Mucosa of descending colon (tissue), 3 donors: ENCODE measurements around the gene MATN1. TPM values are rescaled to one million over a fixed set of nuclear protein-coding genes. Genes with fewer than 3 reads are reported as not detected.

ENCODE experiments used
- ATAC-seq: fragments of 200-7000 bp; cut with Tn5 transposase; one replicate; pipeline ENCODE4 v1.9.1; 2020; ENCODE audit warnings: mild to moderate bottlenecking, moderate library complexity
- DNase-seq, 3 donors: peaks; one replicate each; pipeline ENCODE4 v3.0.0-alpha.2; 2020
- H3K36me3 ChIP-seq: fragments of 200-600 bp; one replicate; pipeline ENCODE4 v1.8.0; 2021; ENCODE audit warnings: low read depth, mild to moderate bottlenecking
- H3K4me1 ChIP-seq: fragments of 200-600 bp; one replicate; pipeline ENCODE4 v1.8.0; 2021; ENCODE audit warnings: low read depth, mild to moderate bottlenecking
- H3K4me3 ChIP-seq: fragments of 200-600 bp; one replicate; pipeline ENCODE4 v1.8.0; 2021; ENCODE audit warnings: mild to moderate bottlenecking
- H3K9me3 ChIP-seq: fragments of 200-600 bp; one replicate; pipeline ENCODE4 v1.8.0; 2021; ENCODE audit warnings: mild to moderate bottlenecking
- intact Hi-C, 2 donors: fragments of 100-400 bp; cut with DNase I in 1 of 2; cut with micrococcal nuclease in 1 of 2; formaldehyde crosslinking; loops; one replicate each; pipeline versions ENCODE4 v1.11.0 to v1.11.1; 2022; cut with DNase I, micrococcal nuclease
- total RNA-seq, 3 donors: library from RNA; stranded (reverse); fragmentation: NEBNext Ultra II Directional in 2 of 3; extraction: Animal tissue kit (Norgen Biotek cat#: 25700) in 2 of 3; gene quantifications; one replicate each; pipeline versions ENCODE4 v1.2.1 to v1.2.4, GENCODE V29; 2021 to 2023
- TF ChIP-seq, protein P1 (sequence below): fragments of 200-600 bp; IDR thresholded peaks from one replicate; pipeline ENCODE4 v1.8.0; 2022; ENCODE audit warnings: antibody characterized with exemption, mild to moderate bottlenecking
- donor health status: DM: no; HTN: no; CAD: no; lungs with moderate emphysema.
- donor health status: DM: no; HTN: no; CAD: no.
- donor health status: DM: no; HTN: yes; CAD: no.

Gene MATN1
- total RNA-seq, 3 donors from 2014 or later, result 0.22 TPM; not detected in 2

GRCh38 chr1:30693822-30694221 is 29.6 kb downstream of the MATN1 start:
- TF ChIP-seq, protein P1, sequence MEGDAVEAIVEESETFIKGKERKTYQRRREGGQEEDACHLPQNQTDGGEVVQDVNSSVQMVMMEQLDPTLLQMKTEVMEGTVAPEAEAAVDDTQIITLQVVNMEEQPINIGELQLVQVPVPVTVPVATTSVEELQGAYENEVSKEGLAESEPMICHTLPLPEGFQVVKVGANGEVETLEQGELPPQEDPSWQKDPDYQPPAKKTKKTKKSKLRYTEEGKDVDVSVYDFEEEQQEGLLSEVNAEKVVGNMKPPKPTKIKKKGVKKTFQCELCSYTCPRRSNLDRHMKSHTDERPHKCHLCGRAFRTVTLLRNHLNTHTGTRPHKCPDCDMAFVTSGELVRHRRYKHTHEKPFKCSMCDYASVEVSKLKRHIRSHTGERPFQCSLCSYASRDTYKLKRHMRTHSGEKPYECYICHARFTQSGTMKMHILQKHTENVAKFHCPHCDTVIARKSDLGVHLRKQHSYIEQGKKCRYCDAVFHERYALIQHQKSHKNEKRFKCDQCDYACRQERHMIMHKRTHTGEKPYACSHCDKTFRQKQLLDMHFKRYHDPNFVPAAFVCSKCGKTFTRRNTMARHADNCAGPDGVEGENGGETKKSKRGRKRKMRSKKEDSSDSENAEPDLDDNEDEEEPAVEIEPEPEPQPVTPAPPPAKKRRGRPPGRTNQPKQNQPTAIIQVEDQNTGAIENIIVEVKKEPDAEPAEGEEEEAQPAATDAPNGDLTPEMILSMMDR, result no peak
- Histone ChIP-seq H3K4me1 (no peaks in the 10 kb centered on the region), H3K4me3 (no peak overlapping the region), H3K36me3 (no peaks in the 10 kb centered on the region), H3K9me3 (no peaks in the 10 kb centered on the region)
- DNase-seq, result no peak
- intact Hi-C loops, result no loop called here
- no peak for ATAC-seq

DNA sequence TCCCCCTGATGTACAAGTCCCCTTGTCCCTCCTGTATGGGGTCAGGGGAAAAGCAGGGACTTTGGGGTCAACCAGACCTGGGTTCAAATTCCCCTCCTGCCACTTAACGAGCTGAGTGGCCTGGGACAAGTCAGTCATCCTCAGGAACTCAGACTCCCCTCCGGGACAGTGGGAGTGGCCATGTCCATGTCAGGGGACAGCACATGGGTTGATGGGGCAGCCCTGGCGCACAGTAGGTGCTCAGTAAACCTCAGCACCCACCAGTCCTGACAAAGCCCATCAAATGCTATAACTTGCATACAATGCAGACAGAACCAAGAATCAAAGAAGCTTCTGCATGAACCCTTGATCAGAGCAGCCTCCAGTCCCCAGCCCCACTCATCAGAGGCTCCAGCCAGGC is 30.0 kb downstream of the MATN1 start:
- no peaks in the 10 kb centered on the region for H3K36me3 ChIP-seq
- ATAC-seq (no peak), DNase-seq (no peak)
- H3K4me3 ChIP-seq, result no peak overlapping the region
- no peaks in the 10 kb centered on the region for H3K9me3 ChIP-seq
- intact Hi-C loops, result no loop called here
- no peaks in the 10 kb centered on the region for H3K4me1 ChIP-seq
- TF ChIP-seq, protein P1, result no peak

DNA sequence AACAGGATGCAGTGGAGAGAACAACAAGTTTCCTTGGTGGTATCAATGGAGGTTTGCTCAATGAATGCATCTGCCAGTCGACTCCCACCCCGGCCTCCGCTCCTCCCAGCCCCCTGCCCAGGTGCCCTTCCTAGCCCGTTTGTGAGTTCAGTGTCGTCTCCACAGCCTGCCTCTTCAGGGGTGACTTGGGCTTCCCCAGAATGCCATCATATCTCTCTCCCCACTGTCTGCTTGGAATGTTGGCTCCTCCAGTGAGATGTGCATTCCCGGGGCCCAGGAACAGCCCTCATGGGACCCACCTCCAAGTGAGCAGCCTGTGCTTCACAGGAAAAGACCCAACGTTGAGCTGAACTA is 30.5 kb downstream of the MATN1 start:
- TF ChIP-seq, protein P1, result no peak
- no peaks in the 10 kb centered on the region for H3K36me3 ChIP-seq
- no peak overlapping the region for H3K4me3 ChIP-seq
- ATAC-seq (no peak), DNase-seq (no peak)
- no peaks in the 10 kb centered on the region for H3K9me3 ChIP-seq
- H3K4me1 ChIP-seq, result no peaks in the 10 kb centered on the region
- intact Hi-C loops, result no loop called here

DNA sequence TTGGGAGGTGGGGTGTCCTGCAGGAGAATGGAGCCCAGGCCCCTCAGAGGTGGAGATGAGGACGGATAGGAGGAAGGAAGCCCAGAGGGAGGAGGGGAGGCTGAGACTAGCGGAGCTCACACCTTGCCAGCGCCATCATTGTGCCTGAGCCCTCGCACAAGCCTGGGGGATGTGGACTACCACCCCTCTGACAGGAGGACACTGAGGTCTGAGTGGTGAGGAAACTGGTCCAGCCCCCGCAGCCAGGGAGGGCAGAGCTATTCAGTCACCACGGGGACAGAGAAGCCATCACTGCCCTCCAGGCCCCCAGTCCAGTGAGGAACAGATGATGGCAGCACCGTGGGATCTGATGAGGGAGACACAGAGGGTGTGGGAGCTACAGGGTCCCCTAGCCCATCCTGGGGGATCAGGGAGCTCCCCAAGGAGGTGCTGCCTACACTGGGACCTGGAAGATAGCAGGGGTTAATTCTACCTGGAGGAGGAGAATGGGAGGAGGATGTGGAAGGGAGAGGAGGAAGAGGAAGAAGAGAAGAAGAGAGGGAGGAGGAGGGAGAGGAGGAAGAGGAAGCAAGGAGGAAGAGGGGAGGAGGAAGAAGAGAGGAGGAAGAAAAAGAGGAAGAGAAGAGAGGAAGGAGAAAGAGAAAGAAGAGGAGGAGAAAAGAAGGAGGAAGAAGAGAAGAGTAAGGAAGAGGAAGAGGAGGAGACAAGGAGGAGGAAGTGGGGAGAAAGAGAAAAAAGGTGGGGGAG is 31.0 kb downstream of the MATN1 start:
- Histone ChIP-seq H3K9me3 (no peaks in the 10 kb centered on the region), H3K4me1 (no peaks in the 10 kb centered on the region), H3K4me3 (no peak overlapping the region), H3K36me3 (no peaks in the 10 kb centered on the region)
- DNase-seq (no peak), ATAC-seq (no peak)
- intact Hi-C loops, result no loop called here
- TF ChIP-seq, protein P1, result no peak

GRCh38 chr1:30691480-30691879 is 31.9 kb downstream of the MATN1 start:
- intact Hi-C loops, result no loop called here

More at GRCh38 chr1:30691480-30691879, 31.9 kb downstream of the MATN1 start:
- Histone ChIP-seq H3K36me3 (no peaks in the 10 kb centered on the region), H3K4me1 (no peaks in the 10 kb centered on the region), H3K4me3 (no peak overlapping the region), H3K9me3 (no peaks in the 10 kb centered on the region)
- ATAC-seq (no peak), DNase-seq (no peak)
- TF ChIP-seq, protein P1, result no peak
